GM21619 (cell line): ENCODE measurements around the gene NUBP2.

ENCODE experiments used
- ATAC-seq: cut with Tn5 transposase; IDR thresholded peaks from one replicate; pipeline ENCODE4 v1.9.1; 2021; ENCODE audit not compliant: unreplicated experiment

The NUBP2 gene

DNA sequence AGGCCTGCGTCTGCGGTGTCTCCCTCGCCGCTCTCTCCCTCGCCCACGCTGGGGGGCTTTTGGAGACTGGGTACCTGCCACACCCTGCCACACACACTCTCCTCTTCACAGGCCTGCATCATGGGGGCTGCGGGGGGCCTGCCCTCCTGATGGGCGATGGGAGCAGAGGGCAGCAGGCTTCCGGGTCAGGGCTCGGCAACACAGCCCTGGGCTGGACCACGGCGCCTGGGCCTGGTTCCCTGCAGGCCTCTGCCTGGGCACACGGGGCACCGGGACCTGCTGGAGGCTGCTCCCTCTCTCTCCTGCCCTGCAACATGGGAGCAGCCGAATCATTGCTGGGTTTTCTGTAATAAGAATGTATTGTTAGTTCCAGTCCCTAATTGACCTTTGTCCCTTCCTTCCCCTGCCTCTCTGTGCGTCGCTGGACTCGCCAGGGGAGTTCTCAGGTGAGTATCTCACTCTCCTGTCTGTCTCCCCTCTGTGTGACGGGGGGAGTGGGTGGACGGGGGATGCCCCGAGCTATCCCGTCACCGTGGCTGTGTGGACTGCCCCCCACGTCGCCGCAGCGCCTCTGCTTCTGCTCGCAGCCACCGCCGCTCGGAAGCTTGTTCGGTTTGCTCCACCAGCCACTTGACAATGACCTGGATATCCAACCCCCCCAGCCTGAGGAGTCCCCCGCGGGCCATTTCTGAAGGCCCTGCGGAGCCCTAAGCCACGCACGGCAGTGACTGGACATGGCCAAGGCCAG, 24.9 kb upstream of the NUBP2 start:
- ATAC-seq, result no peak

DNA sequence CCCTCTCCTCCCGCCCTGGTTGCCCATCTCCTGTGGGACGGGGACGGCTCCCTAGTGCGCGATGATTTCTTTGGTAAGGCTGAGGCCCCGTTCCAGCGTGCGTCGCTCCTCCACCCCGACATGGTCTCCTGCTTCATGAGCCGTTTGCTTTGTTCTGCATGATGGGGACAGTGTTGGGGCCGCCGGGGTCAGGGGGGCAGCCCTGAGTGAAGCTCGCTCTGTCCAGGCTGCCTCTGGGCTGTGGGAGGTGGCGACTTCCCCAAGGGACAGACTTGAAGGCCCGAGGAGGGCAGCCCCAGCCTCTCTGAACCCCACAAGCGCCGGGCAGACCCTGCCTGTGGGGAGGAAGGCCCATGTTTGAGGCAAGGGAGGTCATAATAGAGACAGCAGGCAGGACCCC, 23.8 kb upstream of the NUBP2 start:
- ATAC-seq, result no peak

DNA sequence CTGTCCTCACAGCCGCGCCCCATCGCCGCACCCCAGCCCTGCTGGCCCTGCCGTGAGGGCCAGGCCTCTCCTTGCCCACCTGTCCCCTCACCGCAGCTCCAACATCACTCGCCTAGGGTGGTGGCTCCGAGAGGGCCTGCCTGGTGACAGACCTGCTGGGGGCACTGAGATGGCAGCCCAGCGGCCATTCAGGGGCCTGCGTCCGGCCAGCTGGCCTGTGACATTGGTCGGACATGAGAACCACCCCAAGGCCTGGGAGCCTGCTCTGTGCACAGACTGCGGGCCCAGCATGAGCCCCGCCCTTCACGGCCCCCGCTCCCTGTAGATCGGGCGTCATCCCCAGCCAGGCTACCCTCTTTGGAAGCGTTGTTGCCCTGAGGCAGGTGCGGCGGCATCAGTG, 23.2 kb upstream of the NUBP2 start:
- ATAC-seq, result no peak

DNA sequence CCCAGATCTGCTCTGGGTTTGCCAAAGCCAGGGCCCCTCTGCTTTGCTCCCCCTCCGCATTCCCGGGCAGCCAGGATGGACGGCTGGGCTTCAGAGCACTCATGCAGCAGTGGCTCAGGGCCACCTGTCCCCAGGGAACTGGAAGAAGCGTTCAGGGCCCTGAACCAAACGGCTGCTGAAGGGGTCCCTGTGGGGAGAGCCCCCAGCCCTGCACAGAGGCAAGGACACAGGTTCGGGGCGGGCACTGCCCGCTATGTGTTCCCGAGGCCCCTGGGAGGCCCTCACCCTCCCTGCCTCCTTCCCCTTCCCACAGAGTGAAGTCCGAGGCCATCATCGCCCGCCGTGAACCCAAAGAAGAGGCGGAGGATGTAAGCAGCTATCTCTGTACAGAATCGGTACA, 21.8 kb upstream of the NUBP2 start:
- no peak for ATAC-seq

DNA sequence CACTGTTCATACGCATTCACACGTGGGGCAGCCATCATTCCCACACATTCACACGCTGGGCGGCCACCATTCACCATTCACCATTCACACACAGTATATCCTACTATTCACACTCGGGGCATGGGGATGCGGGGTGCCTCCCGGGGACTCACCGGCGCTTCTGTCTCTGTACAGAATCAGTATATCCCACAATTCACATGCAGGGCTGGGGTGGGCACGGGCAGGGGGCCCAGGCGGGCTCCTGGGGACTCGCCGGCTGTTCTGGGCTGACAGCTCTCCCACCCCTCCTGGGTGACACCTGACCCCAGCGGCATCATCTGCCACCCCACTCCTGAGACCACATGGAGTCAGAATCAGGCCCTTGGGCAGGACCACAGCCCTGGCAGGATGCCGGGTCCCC, 21.0 kb upstream of the NUBP2 start:
- ATAC-seq, result no peak

DNA sequence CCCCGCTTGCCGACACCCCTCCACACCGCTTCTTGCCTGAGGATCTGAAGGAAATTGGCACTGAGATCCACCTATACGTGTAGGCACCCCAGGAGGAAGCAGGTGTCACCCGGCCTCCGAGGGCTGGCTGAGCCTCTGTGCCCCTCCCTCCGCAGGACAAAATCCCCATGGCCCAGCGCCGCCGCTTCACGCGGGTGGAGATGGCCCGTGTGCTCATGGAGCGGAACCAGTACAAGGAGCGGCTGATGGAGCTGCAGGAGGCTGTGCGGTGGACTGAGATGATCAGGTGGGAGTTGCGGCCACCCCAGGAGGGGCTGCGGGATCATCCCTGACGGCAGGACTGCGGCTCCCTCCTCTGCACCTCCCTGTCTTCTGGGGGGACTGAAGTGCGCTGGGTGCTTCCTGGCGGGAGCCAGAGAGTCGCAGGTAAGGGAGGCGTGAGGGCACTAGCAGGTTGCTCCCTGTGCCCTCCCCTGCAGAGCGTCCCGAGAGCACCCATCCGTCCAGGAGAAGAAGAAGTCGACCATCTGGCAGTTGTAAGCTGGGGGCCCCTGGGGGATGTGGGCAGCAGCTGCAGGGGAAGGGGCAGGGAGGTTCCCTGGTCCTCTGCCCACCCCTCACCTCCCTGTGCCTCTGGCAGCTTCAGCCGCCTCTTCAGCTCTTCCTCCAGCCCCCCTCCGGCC, 20.4 kb upstream of the NUBP2 start:
- ATAC-seq, result no peak

- ATAC-seq, result no peak
These were observed 19.8 kb upstream of the NUBP2 start for GRCh38 chr16:1762879-1763520.

DNA sequence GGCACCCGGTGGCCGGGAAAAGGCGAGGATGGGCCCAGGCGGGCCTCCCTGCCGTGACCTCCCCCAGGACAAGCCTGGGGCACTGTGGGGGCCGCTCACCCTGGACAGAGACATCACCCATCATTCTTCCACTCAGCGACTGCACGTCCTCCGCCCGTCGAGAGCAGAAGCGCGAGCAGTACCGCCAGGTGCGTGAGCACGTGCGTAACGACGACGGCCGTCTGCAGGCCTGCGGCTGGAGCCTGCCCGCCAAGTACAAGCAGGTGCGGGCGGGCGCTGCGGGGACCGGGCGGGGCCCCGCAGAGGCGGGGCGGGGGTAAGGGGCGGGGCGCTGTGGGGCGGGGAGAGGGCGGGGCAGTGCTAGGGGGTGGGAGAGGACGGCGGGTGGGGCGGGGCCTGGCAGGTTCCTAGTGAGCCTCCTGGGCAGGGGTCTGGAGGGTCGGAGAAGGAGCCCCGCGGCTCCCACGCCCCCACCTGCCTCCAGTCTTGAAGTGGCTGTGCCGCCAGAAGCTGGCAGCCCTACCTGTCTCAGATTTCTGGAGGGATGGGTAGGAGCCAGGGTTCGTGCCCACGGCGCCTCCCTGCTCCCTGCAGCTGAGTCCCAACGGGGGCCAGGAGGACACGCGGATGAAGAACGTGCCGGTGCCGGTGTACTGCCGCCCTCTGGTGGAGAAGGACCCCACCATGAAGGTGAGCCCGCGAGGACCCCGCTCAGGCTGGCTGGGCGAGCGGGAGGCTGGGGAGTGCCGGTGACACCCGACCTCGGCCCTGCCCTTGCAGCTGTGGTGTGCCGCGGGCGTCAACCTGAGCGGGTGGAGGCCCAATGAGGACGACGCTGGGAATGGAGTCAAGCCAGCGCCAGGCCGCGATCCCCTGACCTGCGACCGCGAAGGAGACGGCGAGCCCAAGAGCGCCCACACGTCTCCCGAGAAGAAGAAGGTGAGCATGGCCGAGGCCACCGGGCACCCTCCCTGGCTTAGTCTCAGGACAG, 18.9 kb upstream of the NUBP2 start:
- no peak for ATAC-seq

DNA sequence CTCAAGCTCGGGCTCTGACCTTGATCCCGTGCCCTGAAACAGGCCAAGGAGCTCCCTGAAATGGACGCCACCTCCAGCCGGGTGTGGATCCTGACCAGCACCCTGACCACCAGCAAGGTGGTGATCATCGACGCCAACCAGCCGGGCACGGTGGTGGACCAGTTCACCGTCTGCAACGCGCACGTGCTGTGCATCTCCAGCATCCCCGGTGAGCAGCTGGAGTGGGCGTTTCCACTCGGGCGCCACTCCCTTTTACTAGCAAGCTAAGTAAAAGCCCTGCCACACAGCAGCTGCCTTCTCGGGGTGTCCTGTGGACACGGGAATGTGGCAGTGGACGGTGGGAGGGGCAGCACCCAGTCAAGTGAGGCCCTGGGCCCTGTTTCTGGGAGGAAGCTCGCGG, 17.8 kb upstream of the NUBP2 start:
- ATAC-seq, result no peak

- ATAC-seq, result no peak
These were observed 16.9 kb upstream of the NUBP2 start for GRCh38 chr16:1765826-1766225.

GRCh38 chr16:1766231-1766630, 16.5 kb upstream of the NUBP2 start:
- no peak for ATAC-seq

DNA sequence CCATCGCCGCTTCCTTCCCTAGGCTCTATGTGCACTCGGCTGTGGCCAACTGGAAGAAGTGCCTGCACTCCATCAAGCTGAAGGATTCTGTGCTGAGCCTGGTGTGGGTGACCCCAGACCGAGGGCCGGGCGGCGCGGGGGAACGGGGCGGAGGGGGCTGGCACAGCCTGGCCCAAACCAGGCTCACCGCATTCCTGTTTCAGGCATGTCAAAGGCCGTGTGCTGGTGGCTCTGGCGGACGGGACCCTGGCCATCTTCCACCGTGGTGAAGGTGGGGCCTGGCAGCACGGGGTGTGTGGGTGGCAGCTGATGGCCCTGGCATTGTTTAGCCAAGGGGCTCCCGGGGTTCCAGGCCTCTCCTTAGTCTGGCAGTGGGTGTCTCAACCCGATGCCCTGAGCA, 16.1 kb upstream of the NUBP2 start:
- no peak for ATAC-seq

DNA sequence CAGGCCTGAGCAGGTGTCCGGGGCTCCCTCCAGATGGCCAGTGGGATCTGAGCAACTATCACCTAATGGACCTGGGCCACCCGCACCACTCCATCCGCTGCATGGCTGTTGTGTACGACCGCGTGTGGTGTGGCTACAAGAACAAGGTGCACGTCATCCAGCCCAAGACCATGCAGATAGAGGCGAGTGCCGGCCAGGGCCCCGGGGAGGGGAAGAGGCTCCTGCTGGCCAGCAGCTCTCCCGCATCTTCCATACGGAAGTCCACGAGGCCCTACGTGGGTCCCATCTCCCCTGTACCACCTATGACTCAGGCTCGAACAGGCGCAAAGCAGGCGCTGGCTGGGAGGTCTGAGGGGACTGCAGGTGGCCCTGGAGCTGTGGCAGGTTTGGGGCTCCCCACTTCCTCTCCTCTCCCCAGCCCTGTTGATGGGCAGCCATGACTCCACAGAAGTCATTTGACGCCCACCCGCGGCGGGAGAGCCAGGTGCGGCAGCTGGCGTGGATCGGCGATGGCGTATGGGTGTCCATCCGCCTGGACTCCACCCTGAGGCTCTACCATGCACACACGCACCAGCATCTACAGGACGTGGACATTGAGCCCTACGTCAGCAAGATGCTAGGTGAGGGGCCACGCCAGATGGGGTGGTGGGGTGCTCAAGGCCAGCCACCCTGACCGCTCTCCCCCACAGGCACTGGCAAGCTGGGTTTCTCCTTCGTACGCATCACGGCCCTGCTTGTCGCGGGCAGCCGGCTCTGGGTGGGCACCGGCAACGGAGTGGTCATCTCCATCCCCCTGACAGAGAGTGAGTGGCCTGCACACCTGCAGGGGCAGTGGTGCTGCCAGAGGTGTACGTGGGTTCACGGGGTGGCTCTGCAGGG, 15.4 kb upstream of the NUBP2 start:
- no peak for ATAC-seq

DNA sequence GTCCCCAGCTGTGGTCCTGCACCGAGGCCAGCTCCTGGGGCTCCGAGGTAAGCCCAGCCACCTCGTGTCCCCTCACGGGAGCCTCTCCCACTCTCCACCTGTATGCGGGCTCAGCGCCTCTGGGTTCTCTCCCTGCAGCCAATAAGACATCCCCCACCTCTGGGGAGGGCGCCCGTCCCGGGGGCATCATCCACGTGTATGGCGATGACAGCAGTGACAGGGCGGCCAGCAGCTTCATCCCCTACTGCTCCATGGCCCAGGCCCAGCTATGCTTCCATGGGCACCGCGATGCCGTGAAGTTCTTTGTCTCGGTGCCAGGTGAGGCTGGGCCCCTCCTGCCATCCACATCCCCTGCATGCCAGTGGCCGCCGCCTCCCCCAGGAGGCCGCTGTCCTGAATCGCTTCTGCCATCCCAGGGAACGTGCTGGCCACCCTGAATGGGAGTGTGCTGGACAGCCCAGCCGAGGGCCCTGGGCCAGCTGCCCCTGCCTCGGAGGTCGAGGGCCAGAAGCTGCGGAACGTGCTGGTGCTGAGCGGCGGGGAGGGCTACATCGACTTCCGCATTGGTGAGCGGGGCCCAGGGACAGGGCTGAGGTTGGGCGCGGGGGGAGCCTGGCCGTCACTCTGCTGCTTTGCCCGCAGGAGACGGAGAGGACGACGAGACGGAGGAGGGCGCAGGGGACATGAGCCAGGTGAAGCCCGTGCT, 14.5 kb upstream of the NUBP2 start:
- ATAC-seq, result no peak

DNA sequence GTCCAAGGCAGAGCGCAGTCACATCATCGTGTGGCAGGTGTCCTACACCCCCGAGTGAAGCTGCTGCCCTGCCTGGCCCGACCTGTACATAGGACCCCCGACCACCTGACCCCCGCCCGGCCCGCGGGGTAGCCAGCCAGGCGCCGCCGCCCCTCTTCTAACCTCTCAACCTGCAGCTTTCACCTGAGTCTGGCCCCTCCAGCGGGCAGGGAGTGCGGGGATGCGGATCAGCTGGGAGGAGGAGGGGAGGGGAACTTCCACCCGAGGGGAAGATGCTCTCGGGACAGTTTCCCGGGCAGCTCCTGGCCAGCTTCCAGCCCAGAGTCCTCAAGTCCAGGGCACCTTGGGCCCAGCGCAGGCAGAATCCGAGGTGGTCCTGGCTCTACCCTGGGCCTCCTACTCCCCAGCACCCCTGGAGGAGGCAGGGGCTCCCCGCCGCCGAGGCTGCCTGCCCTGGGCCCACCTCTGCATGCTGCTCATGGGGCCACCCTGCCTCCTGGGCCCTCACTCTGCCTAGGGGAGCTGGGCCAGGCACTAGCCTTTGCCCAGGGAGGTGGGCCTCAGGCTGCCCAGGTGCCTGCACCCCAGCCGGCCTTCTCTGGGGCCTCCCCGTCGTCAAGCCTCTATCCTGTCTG, 13.9 kb upstream of the NUBP2 start:
- ATAC-seq, result no peak

DNA sequence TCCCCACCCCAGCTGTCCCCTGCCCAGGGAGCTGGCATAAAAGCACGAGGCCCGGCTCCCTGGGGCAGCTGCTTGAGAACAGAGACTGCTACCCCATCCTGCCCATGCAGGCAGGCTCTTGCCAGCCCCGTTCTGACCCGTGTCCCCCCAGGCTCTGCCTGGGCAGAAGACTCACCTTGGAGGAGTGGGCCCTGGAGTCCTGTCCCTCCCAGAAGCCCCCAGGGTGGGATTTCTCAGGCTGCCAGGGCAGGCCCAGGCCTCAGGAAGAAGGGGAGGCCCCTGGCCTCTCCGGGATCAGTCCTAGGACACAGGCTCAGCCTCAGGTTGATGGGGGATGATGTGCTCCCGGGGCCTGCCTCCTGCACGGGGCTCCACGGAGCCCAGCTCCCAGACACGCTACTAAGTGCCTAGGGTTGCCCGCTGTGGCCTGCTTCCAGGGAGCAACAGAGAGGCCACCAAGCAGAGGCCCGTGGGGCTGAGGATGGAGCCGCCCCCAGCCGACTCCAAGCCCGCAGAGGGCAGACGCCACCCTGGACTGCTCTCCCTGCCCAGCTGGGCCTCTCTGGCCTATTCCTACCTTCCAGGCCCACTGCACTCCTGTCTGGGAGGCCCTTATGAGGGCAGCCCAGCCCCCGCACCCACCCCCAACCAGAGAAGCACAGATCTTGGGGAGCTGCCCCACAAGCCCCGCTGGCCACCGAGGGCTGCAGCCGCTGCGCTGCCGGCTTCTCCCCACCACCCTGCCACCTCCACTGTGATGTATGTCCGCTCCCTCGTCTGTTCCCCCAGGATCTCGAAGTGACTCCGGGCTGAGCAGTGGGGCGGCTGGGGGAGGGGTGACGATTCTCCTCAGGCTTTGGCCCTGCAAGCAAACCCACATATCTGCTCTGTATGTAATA, 13.1 kb upstream of the NUBP2 start:
- no peak for ATAC-seq

- ATAC-seq, result no peak
These were observed 12.2 kb upstream of the NUBP2 start for GRCh38 chr16:1770328-1771187.
